Mesothelial cell of epicardium (in vitro differentiated cells): ENCODE data around the gene EPB41L4A. TPM values are rescaled to one million over a fixed set of nuclear protein-coding genes. Genes with fewer than 3 reads are reported as not detected.
"Not testable (repeated sequence)": the region's sequence is repeated elsewhere in the genome, so short reads cannot be mapped to it uniquely, and the experiment has no call there.

Experiments
- DNase-seq, 2 experiments: peaks; one replicate each; pipeline ENCODE4 v3.0.0; 2021; ENCODE audit warnings: low spot score in 2 of 2; ENCODE audit not compliant: unreplicated experiment in 2 of 2
- H3K27ac Mint-ChIP-seq: 2 replicates; pipeline ENCODE4 v1.8.0; 2021; ENCODE audit warnings: mixed read lengths
- H3K27me3 Mint-ChIP-seq: 2 replicates; pipeline ENCODE4 v1.8.0; 2021; ENCODE audit warnings: low read depth, mixed read lengths
- H3K36me3 Mint-ChIP-seq: 2 replicates; pipeline ENCODE4 v1.8.0; 2021; ENCODE audit warnings: mixed read lengths
- H3K4me1 Mint-ChIP-seq: 2 replicates; pipeline ENCODE4 v1.8.0; 2021; ENCODE audit warnings: mixed read lengths
- H3K4me3 Mint-ChIP-seq: 2 replicates; pipeline ENCODE4 v1.8.0; 2021; ENCODE audit warnings: mild to moderate bottlenecking, moderate library complexity, mixed read lengths
- H3K9me3 Mint-ChIP-seq: 2 replicates; pipeline ENCODE4 v1.8.0; 2021; ENCODE audit warnings: mixed read lengths
- CTCF ChIP-seq: fragments of 200-600 bp; sonication (generic); IDR thresholded peaks from one replicate; pipeline ENCODE4 v1.5.0; 2021; ENCODE audit warnings: antibody characterized with exemption; ENCODE audit not compliant: unreplicated experiment
- total RNA-seq: library from RNA; stranded (reverse); gene quantifications from 3 replicates; pipeline ENCODE4 v1.2.1, GENCODE V29; 2021

EPB41L4A gene
- total RNA-seq, 1 donor from 2014 or later, result 39.3 TPM

DNA sequence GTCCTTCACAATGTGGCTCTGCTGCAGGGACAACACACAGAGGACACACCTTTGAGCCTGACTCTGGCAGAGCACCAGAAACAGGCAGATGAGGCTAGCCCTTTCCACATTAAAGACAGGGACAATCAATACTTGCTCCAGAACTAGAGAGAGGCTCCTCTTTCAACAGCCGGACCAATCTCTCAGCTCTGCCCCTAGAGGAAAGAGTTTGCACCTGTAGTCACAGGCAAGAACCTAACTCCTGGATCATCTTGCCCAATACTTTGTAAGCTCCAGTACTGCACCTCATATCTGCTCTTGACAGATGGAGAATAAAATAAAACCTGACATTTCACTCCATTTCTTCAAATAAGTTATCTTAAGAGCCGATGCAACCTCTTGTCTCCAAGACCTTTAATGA lies 52.1 kb downstream of the EPB41L4A start:
- H3K36me3 Mint-ChIP-seq, result no peaks in the 10 kb centered on the region
- peaks cover 16% of the 10 kb centered on the region for H3K4me1 Mint-ChIP-seq
- H3K9me3 Mint-ChIP-seq, result no peaks in the 10 kb centered on the region
- DNase-seq, result no peak
- TF ChIP-seq CTCF, result no peak
- H3K27ac Mint-ChIP-seq, result no peak overlapping the region
- H3K27me3 Mint-ChIP-seq, result no peaks in the 10 kb centered on the region
- no peak overlapping the region for H3K4me3 Mint-ChIP-seq

DNA sequence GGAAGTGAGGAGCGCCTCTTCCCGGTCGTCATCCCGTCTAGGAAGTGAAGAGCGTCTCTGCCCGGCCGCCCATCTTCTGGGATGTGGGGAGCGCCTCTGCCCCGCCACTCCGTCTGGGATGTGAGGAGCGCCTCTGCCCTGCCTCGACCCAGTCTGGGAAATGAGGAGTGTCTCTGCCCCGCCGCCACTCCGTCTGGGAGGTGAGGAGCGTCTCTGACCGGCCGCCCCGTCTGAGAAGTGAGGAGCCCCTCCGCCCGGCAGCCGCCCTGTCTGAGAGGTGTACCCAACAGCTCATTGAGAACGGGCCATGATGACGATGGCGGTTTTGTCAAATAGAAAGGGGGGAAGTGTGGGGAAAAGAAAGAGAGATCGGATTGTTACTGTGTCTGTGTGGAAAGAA lies 58.3 kb downstream of the EPB41L4A start:
- H3K36me3 Mint-ChIP-seq, H3K27me3 Mint-ChIP-seq, H3K9me3 Mint-ChIP-seq, H3K4me3 Mint-ChIP-seq, DNase-seq, H3K27ac Mint-ChIP-seq: not testable (repeated sequence)
- H3K4me1 Mint-ChIP-seq, result peaks cover 13% of the 10 kb centered on the region

DNA sequence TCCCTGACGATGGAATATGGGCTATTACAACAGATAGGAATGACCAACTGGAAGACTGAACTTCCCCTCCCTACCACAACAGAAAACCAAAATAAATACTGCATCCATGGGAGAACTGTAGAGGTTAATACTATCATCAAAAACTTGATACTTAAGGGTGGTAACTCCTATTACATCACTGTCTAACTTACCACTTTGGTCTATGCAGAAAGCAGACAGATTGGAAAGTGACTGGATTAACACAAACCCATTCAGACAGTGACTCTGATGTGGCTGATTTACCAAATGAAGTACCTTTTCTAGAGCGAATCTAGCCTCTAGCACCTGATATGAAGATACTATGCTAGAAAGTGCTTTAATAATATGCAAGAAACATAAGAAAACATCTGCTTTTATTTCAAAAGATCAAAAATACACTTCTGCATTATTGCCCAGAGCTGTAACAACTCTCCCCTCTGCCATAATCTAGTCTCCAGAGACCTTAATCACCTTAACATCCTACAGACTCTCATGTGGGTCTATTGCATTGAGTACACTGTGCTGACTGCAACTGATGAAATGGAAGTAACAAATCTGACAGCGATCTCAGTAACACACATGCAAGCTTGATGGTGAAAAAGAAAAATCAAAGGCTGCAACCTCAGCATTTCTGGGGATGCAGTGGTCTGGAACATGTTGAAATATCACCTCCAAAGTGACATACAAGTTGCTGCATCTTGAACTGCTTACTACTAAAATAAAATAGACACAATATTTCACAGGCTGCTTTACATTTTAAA lies 62.7 kb downstream of the EPB41L4A start:
- H3K4me1 Mint-ChIP-seq, result no peaks in the 10 kb centered on the region
- DNase-seq, result no peak
- H3K36me3 Mint-ChIP-seq, result peaks cover 5% of the 10 kb centered on the region
- H3K9me3 Mint-ChIP-seq, result no peaks in the 10 kb centered on the region
- no peak overlapping the region for H3K27ac Mint-ChIP-seq
- H3K4me3 Mint-ChIP-seq, result no peak overlapping the region
- no peaks in the 10 kb centered on the region for H3K27me3 Mint-ChIP-seq
- no peak for TF ChIP-seq CTCF

DNA sequence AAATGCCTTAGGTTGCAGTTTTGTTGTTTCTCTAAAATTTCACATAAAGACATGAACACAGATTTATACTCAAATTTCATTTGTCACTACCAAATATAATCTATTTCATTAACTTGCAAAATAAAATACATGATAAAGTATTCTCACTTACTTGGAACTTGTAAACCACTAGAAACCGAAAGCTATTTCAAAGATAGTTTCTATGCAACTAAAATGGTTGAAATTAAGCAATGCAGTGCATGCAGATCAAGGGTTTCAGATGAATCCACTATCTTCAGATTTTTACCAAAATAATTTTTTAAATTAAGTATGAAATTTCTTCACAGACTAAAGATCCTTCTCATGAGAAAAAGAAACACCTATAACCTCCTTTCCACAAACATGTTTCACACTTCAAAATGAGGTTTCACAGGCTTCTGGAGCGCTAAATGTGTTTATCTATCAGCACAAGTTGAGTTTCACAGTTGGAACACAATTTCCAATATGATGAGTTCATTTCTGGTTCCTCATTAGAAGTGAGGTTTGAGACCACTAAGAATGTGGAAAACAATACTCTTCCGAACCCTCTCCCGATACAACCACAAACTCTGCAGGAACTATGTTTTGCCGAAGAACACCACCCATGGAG lies 63.9 kb downstream of the EPB41L4A start:
- no peaks in the 10 kb centered on the region for H3K9me3 Mint-ChIP-seq
- peaks cover 5% of the 10 kb centered on the region for H3K36me3 Mint-ChIP-seq
- H3K4me3 Mint-ChIP-seq, result no peak overlapping the region
- TF ChIP-seq CTCF, result no peak
- no peaks in the 10 kb centered on the region for H3K4me1 Mint-ChIP-seq
- H3K27me3 Mint-ChIP-seq, result no peaks in the 10 kb centered on the region
- no peak overlapping the region for H3K27ac Mint-ChIP-seq
- DNase-seq, result no peak

DNA sequence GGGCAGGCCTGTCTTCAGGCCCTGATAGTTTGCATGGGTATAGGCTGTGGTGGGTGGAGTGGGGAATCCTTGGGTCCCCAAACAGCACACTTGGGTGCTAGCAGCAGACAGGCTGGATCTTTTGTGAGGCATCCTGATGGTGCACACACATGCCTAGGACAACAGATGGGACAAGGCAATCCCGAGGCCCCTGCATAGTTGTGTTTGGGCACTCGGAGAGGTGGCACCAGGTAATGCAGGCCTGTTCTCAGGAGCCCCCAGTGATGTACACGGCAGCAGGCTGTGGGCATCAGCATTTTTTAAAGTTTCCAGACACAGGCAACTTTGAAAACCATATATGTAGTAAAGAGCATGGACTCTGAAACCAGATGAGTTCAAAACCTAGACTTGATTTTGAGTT lies 65.4 kb downstream of the EPB41L4A start:
- no peaks in the 10 kb centered on the region for H3K4me1 Mint-ChIP-seq
- no peak overlapping the region for H3K4me3 Mint-ChIP-seq
- no peaks in the 10 kb centered on the region for H3K9me3 Mint-ChIP-seq
- TF ChIP-seq CTCF, result no peak
- H3K27ac Mint-ChIP-seq, result no peak overlapping the region
- no peaks in the 10 kb centered on the region for H3K27me3 Mint-ChIP-seq
- no peak for DNase-seq
- H3K36me3 Mint-ChIP-seq, result peaks cover 5% of the 10 kb centered on the region

DNA sequence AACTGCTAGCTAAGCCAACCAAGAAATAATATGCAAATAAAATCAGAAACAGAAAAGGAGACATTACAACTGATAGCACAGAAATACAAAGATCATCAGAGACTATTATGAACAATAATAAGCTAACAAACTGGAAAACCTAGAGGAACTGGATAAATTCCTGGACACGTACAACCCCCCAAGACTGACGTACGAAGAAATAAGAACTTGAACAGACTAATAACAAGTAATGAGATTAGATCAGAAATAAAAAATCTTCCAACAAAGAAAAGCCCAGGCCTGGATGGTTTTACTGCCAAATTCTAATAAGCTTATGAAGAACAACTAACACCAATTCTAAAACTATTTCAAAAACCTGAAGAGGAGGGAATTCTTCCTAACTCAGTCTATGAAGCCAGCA lies 67.9 kb downstream of the EPB41L4A start:
- Mint-ChIP-seq H3K36me3 (peaks cover 2% of the 10 kb centered on the region), H3K4me3 (no peak overlapping the region), H3K27ac (no peak overlapping the region), H3K27me3 (no peaks in the 10 kb centered on the region), H3K9me3 (no peaks in the 10 kb centered on the region), H3K4me1 (no peaks in the 10 kb centered on the region)
- TF ChIP-seq CTCF, result no peak
- DNase-seq, result no peak
